WTC11 (cell line): Measurements from ENCODE around the gene ZC3H7B.

Experiments
- CTCF ChIP-seq: fragments of 200-600 bp; IDR thresholded peaks from 2 replicates; pipeline ENCODE4 v1.8.0; 2022; ENCODE audit warnings: antibody characterized with exemption
- JUN ChIP-seq: sonication (generic); formaldehyde crosslinking; IDR thresholded peaks from 2 replicates; pipeline ENCODE4 v1.8.0; 2023; ENCODE audit warnings: mild to moderate bottlenecking, missing genetic modification reagents
- NFYB ChIP-seq: sonication (generic); formaldehyde crosslinking; conservative IDR thresholded peaks from 2 replicates; pipeline ENCODE4 v1.8.0; 2022; ENCODE audit warnings: low read depth, missing genetic modification reagents
- TEAD1 ChIP-seq: sonication (generic); formaldehyde crosslinking; IDR thresholded peaks from 2 replicates; pipeline ENCODE4 v1.8.0; 2022; ENCODE audit warnings: mild to moderate bottlenecking, missing genetic modification reagents

- no peak for TF ChIP-seq TEAD1 (CRISPR knock-in tag)
- no peak for TF ChIP-seq CTCF
- no peak for TF ChIP-seq NFYB (CRISPR knock-in tag)
- TF ChIP-seq JUN (CRISPR knock-in tag) = no peak
Measured at GRCh38 chr22:41267958-41268357, 33.4 kb upstream of the ZC3H7B start.
